A549 (cell line): ENCODE data around the gene RASA3. TPM values are rescaled to one million over a fixed set of nuclear protein-coding genes. Genes with fewer than 3 reads are reported as not detected.
A peak's percentile ranks its signal among the peaks of the same experiment; 100 is the strongest.

ENCODE experiments used
- ATAC-seq, 2 experiments: fragments of 200-7000 bp in 1 of 2; fragments of >200 bp in 1 of 2; cut with Nextera tagmentation in 1 of 2; cut with Tn5 transposase in 1 of 2; 3 replicates each; pipeline versions ENCODE4 v1.8.0 to v1.9.1; 2018 to 2020; ENCODE audit warnings: mild to moderate bottlenecking in 1 of 2, moderate library complexity in 1 of 2
- CTCF ChIA-PET: fragments of 300-600 bp; sonication (Branson Sonifier 250); formaldehyde crosslinking; extraction: SDS; loops from one replicate; lab custom pipeline; 2021; ENCODE audit warnings: antibody characterized with exemption, inconsistent platforms; lab: Yijun Ruan, JAX
- POLR2A ChIA-PET: fragments of 350-600 bp; formaldehyde crosslinking; extraction: SDS; loops from one replicate; lab custom pipeline; 2021; ENCODE audit warnings: antibody characterized with exemption, inconsistent platforms; lab: Yijun Ruan, JAX
- DNase-seq, 2 experiments: peaks; one replicate each; pipeline versions ENCODE4 v3.0.0 to v3.0.0-alpha.2; 2011 to 2016; ENCODE audit warnings: low read depth in 1 of 2, low spot score in 1 of 2
- FAIRE-seq: peaks from 2 replicates; lab custom pipeline; 2011; peaks lifted over from hg19 to GRCh38; lab: Jason Lieb, UNC
- H3K27ac ChIP-seq, 2 experiments: fragments of >200 bp; sonication (Bioruptor Twin); formaldehyde crosslinking; 3 replicates each; pipeline ENCODE4 v1.5.1; 2016 to 2017
- H3K4me1 ChIP-seq: fragments of >200 bp; sonication (Bioruptor Twin); formaldehyde crosslinking; 3 replicates; pipeline ENCODE4 v1.6.1; 2016
- H3K4me2 ChIP-seq: fragments of >200 bp; sonication (Bioruptor Twin); formaldehyde crosslinking; 3 replicates; pipeline ENCODE4 v1.6.1; 2016
- H3K4me3 ChIP-seq: fragments of >200 bp; sonication (Bioruptor Twin); formaldehyde crosslinking; 3 replicates; pipeline ENCODE4 v1.5.1; 2016
- H3K9me3 ChIP-seq: fragments of >200 bp; sonication (Bioruptor Twin); formaldehyde crosslinking; 3 replicates; pipeline ENCODE4 v1.6.1; 2016
- ATOH8 ChIP-seq: fragments of 250-450 bp; sonication (Bioruptor Pico); IDR thresholded peaks from 2 replicates; pipeline ENCODE4 v1.5.0; 2020; ENCODE audit warnings: low read depth, mild to moderate bottlenecking, moderate library complexity
- BCL3 ChIP-seq: fragments of >200 bp; sonication (Bioruptor Twin); formaldehyde crosslinking; IDR thresholded peaks from 3 replicates; pipeline ENCODE4 v1.6.1; 2016
- CHD2 ChIP-seq: fragments of 150-350 bp; IDR thresholded peaks from 2 replicates; pipeline ENCODE4 v1.6.1; 2014; ENCODE audit warnings: low read length; ENCODE audit not compliant: partially characterized antibody
- CHD4 ChIP-seq: fragments of 200-600 bp; sonication (generic); IDR thresholded peaks from 2 replicates; pipeline ENCODE4 v1.6.1; 2016; ENCODE audit warnings: antibody characterized with exemption, mild to moderate bottlenecking, borderline replicate concordance
- EHMT2 ChIP-seq: fragments of 200-600 bp; sonication (generic); IDR thresholded peaks from 2 replicates; pipeline ENCODE4 v1.6.1; 2016; ENCODE audit warnings: antibody characterized with exemption, low read depth, mild to moderate bottlenecking, moderate library complexity
- FOSL2 ChIP-seq, 2 experiments: fragments of 450-650 bp in 1 of 2; fragments of >200 bp in 1 of 2; sonication (Bioruptor Twin) in 1 of 2; formaldehyde crosslinking; IDR thresholded peaks; 2 replicates each; pipeline versions ENCODE4 v1.5.0 to v1.6.1; 2016 to 2020; ENCODE audit warnings: mild to moderate bottlenecking in 1 of 2, moderate library complexity in 1 of 2
- HDAC2 ChIP-seq: fragments of 200-600 bp; sonication (generic); IDR thresholded peaks from 2 replicates; pipeline ENCODE4 v1.6.1; 2016
- HOXA7 ChIP-seq: fragments of 250-450 bp; sonication (Bioruptor Pico); IDR thresholded peaks from 2 replicates; pipeline ENCODE4 v1.5.0; 2020; ENCODE audit warnings: mild to moderate bottlenecking, moderate library complexity
- HOXB13 ChIP-seq: fragments of 250-450 bp; sonication (Bioruptor Pico); IDR thresholded peaks from 2 replicates; pipeline ENCODE4 v1.5.0; 2020; ENCODE audit warnings: low read depth, mild to moderate bottlenecking, moderate library complexity
- HOXB5 ChIP-seq: fragments of 250-450 bp; sonication (Bioruptor Pico); IDR thresholded peaks from 2 replicates; pipeline ENCODE4 v1.5.0; 2020; ENCODE audit warnings: mild to moderate bottlenecking, moderate library complexity
- JUNB ChIP-seq: fragments of >200 bp; sonication (Bioruptor Twin); formaldehyde crosslinking; IDR thresholded peaks from 2 replicates; pipeline ENCODE4 v1.6.1; 2016
- KDM5A ChIP-seq: fragments of 200-600 bp; sonication (generic); IDR thresholded peaks from 2 replicates; pipeline ENCODE4 v1.6.1; 2016; ENCODE audit warnings: antibody characterized with exemption, mild to moderate bottlenecking
- MAFK ChIP-seq: fragments of 450-650 bp; IDR thresholded peaks from 2 replicates; pipeline ENCODE4 v1.6.1; 2014; ENCODE audit not compliant: partially characterized antibody
- MYC ChIP-seq: IDR thresholded peaks from 2 replicates; pipeline ENCODE4 v1.6.1; 2012; ENCODE audit warnings: mild to moderate bottlenecking, inconsistent platforms, low read length, improper control_type of control experiment, borderline replicate concordance
- NR3C1 ChIP-seq: fragments of >200 bp; sonication (Bioruptor Twin); formaldehyde crosslinking; IDR thresholded peaks from 3 replicates; pipeline ENCODE4 v1.6.1; 2017
- POLR2A ChIP-seq: IDR thresholded peaks from 2 replicates; pipeline ENCODE4 v1.6.1; 2012; ENCODE audit warnings: mild to moderate bottlenecking, low read length
- RCOR1 ChIP-seq: fragments of 150-350 bp; IDR thresholded peaks from 2 replicates; pipeline ENCODE4 v1.6.1; 2014; ENCODE audit warnings: antibody characterized with exemption, low read length, low read depth
- SMC3 ChIP-seq: fragments of >200 bp; sonication (Bioruptor Twin); formaldehyde crosslinking; IDR thresholded peaks from 3 replicates; pipeline ENCODE4 v1.6.1; 2018; ENCODE audit warnings: inconsistent platforms
- SREBF2 ChIP-seq: fragments of 450-650 bp; IDR thresholded peaks from 2 replicates; pipeline ENCODE4 v1.6.1; 2014; ENCODE audit warnings: mild to moderate bottlenecking, moderate library complexity
- TFCP2L1 ChIP-seq: fragments of 250-450 bp; sonication (Bioruptor Pico); IDR thresholded peaks from 2 replicates; pipeline ENCODE4 v1.5.0; 2021; ENCODE audit warnings: mild to moderate bottlenecking
- TP53 ChIP-seq: fragments of 250-450 bp; sonication (Bioruptor Pico); IDR thresholded peaks from 2 replicates; pipeline ENCODE4 v1.5.0; 2021; ENCODE audit warnings: mild to moderate bottlenecking, moderate library complexity
- ZSCAN20 ChIP-seq: fragments of 250-450 bp; sonication (Bioruptor Pico); IDR thresholded peaks from 2 replicates; pipeline ENCODE4 v1.8.0; 2022; ENCODE audit warnings: mild to moderate bottlenecking, moderate library complexity
- WGBS: methylation state at CpG from one replicate; pipeline ENCODE4 v1.1.6; 2017; ENCODE audit errors: missing lambda C conversion rate; 5-methylcytosine and 5-hydroxymethylcytosine counted together
- polyA plus RNA-seq, 4 experiments: library from polyadenylated mRNA; depleted of rRNA in 3 of 4; stranded (reverse); fragments of >200 nt; fragmentation: RNase III in 1 of 4; extraction: RNeasy Plus Mini Kit Qiagen cat#74134 plus additional on column Dnase treatment in 1 of 4; gene quantifications; 2 replicates in 3 of 4; 3 replicates in 1 of 4; pipeline ENCODE4 v1.2.3, GENCODE V29; 2011 to 2017
- TF ChIP-seq, protein P1 (sequence below): IDR thresholded peaks from 2 replicates; pipeline ENCODE4 v1.6.1; 2012
- TF ChIP-seq, protein P2 (sequence below): IDR thresholded peaks from 2 replicates; pipeline ENCODE4 v1.6.1; 2012; ENCODE audit warnings: low read depth, borderline replicate concordance

Gene RASA3
- polyA plus RNA-seq, 2 of the 4 experiments (the other 2 are of a cell fraction) = 4.3 to 7.6 TPM

- 47% methylated on average over 12 of the region's 28 CpGs for WGBS
- no peak for FAIRE-seq
- no peak for ATAC-seq
- Histone ChIP-seq H3K4me3 (no peak overlapping the region), H3K4me1 (no peaks in the 10 kb centered on the region), H3K4me2 (no peak overlapping the region), H3K27ac (no peak overlapping the region), H3K9me3 (no peaks in the 10 kb centered on the region)
- ChIA-PET POLR2A (no interaction called here), CTCF (interaction anchor here (0.6 kb wide), 1 partner anchor 183 kb away, joined by 3 read pairs; no protein-coding TSS in a partner anchor)
- TF ChIP-seq SREBF2 = no peak
- TF ChIP-seq, protein P1, sequence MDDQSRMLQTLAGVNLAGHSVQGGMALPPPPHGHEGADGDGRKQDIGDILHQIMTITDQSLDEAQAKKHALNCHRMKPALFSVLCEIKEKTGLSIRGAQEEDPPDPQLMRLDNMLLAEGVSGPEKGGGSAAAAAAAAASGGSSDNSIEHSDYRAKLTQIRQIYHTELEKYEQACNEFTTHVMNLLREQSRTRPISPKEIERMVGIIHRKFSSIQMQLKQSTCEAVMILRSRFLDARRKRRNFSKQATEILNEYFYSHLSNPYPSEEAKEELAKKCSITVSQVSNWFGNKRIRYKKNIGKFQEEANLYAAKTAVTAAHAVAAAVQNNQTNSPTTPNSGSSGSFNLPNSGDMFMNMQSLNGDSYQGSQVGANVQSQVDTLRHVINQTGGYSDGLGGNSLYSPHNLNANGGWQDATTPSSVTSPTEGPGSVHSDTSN = no peak
- no peak for TF ChIP-seq EHMT2
- no peak for TF ChIP-seq BCL3
- TF ChIP-seq FOSL2 (IDR thresholded peaks at IDR 0.05) = no peak
- TF ChIP-seq FOSL2 (CRISPR knock-in tag; IDR thresholded peaks at IDR 0.05) = no peak
- DNase-seq = no peak
These were observed 193.1 kb downstream of the RASA3 start for GRCh38 chr13:113939129-113939943.

DNA sequence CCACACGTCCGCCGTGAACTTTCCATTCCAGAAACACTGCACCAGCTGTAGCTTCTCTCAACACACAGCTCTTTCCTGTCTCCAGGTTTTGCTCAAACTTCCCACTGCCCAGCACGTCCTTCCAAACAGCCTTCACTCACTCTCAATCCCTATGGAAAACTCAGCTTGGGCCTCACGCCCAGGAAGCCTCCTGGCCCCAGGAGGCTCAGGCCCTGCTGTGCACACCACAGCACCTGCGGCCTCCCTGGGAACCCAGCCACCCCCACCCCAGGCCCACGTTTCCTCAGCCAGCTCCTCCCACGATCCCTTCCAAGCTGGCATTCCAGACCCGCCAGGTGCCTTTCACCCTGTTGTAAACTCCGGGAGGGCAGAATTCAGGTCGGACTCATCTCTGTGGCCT is 193.7 kb downstream of the RASA3 start:
- H3K4me1 ChIP-seq = no peaks in the 10 kb centered on the region
- TF ChIP-seq KDM5A (no peak), SMC3 (no peak), POLR2A (no peak), RCOR1 (no peak), ZSCAN20 (CRISPR knock-in tag) (no peak), HOXB13 (CRISPR knock-in tag) (no peak), TFCP2L1 (CRISPR knock-in tag) (no peak), EHMT2 (no peak), CHD2 (no peak)
- no peak overlapping the region for H3K27ac ChIP-seq
- ChIA-PET CTCF (interaction anchor here (0.6 kb wide), 1 partner anchor 182 kb away, joined by 3 read pairs; no protein-coding TSS in a partner anchor), POLR2A (no interaction called here)
- no peak overlapping the region for H3K4me3 ChIP-seq
- DNase-seq = no peak
- peak in 1 of 2 experiments; percentile 22; a peak in 1 of 6 replicates for ATAC-seq
- no peak for FAIRE-seq
- 69% methylated on average over 11 of the region's 11 CpGs for WGBS
- H3K9me3 ChIP-seq = no peaks in the 10 kb centered on the region
- no peak overlapping the region for H3K4me2 ChIP-seq

- POLR2A ChIA-PET = no interaction called here
- Histone ChIP-seq H3K27ac (no peak overlapping the region), H3K4me3 (no peak overlapping the region), H3K9me3 (no peaks in the 10 kb centered on the region), H3K4me1 (no peaks in the 10 kb centered on the region)
- 51% methylated on average over 7 of the region's 7 CpGs for WGBS
- FAIRE-seq = no peak
- CTCF ChIA-PET = no interaction called here
- no peak for TF ChIP-seq ATOH8
- TF ChIP-seq, all 56 proteins: peak for 0
- DNase-seq = no peak
- ATAC-seq = no peak
- no peak overlapping the region for H3K4me2 ChIP-seq
These were observed 194.2 kb downstream of the RASA3 start for GRCh38 chr13:113938246-113938645.

GRCh38 chr13:113937527-113938180 is 194.8 kb downstream of the RASA3 start:
- H3K4me2 ChIP-seq = no peak overlapping the region
- DNase-seq (no peak), FAIRE-seq (no peak), ATAC-seq (no peak)
- H3K4me1 ChIP-seq = no peaks in the 10 kb centered on the region
- H3K27ac ChIP-seq = no peak overlapping the region
- WGBS = 79% methylated on average over 20 of the region's 20 CpGs
- CTCF ChIA-PET = interaction anchor here (1.0 kb wide), 1 partner anchor 9 kb away, joined by 3 read pairs; no protein-coding TSS in a partner anchor
- H3K9me3 ChIP-seq = no peaks in the 10 kb centered on the region
- TF ChIP-seq JUNB (no peak), MYC (no peak), TP53 (no peak), HOXA7 (no peak), HOXB5 (CRISPR knock-in tag) (no peak), SMC3 (no peak), BCL3 (no peak), MAFK (no peak), HDAC2 (no peak), CHD4 (no peak), KDM5A (no peak), SREBF2 (no peak), EHMT2 (no peak), NR3C1 (no peak)
- TF ChIP-seq, protein P2, sequence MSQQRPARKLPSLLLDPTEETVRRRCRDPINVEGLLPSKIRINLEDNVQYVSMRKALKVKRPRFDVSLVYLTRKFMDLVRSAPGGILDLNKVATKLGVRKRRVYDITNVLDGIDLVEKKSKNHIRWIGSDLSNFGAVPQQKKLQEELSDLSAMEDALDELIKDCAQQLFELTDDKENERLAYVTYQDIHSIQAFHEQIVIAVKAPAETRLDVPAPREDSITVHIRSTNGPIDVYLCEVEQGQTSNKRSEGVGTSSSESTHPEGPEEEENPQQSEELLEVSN = no peak
- H3K4me3 ChIP-seq = no peak overlapping the region
- POLR2A ChIA-PET = no interaction called here
